ENCODE results near the gene PEX5L. TPM values are rescaled to one million over a fixed set of nuclear protein-coding genes. Genes with fewer than 3 reads are reported as not detected.

PEX5L gene
- total and polyA plus RNA-seq, 10 of the 15 experiments (the other 5 are each of a cell fraction or from before 2014, with no cell fraction given) = 0.11 to 17.0 (median 0.50) TPM

- TF ChIP-seq ZNF687 (IDR thresholded peaks at IDR 0.05) (no peak), FOXM1 (IDR thresholded peaks at IDR 0.05; ENCODE audit: low read depth, low read length) (0 out of 2 replicates have a peak, but pooled peaks have one; percentile 8), TCF7 (IDR thresholded peaks at IDR 0.05; ENCODE audit: borderline replicate concordance) (peak; percentile 68; the same call in 1 of the 2 replicates), CBX3 (IDR thresholded peaks at IDR 0.05; ENCODE audit: borderline replicate concordance, low read depth) (no peak), LARP7 (IDR thresholded peaks at IDR 0.05) (no peak)
These were observed 176.2 kb downstream of the PEX5L start (continued) for GRCh38 chr3:179860275-179861107.

- Histone ChIP-seq H3K9ac (ENCODE audit: control insufficient read depth, insufficient read depth, low read length) (no peak overlapping the region), H3K79me2 (ENCODE audit: control insufficient read depth, insufficient read depth, low read length) (no peaks in the 10 kb centered on the region), H3K4me3 (no peak overlapping the region), H3K4me2 (ENCODE audit: control insufficient read depth, insufficient read depth) (no peak overlapping the region), H4K20me1 (ENCODE audit: control insufficient read depth, insufficient read depth) (no peaks in the 10 kb centered on the region), H2AFZ (ENCODE audit: control insufficient read depth, low read depth, low read length) (no peak overlapping the region), H3K27me3 (replicated peaks in 1 of 2; ENCODE audit: control insufficient read depth in 2 of 2, insufficient read depth in 2 of 2, low read length in 1 of 2) (no peaks in the 10 kb centered on the region), H3K27ac (ENCODE audit: control insufficient read depth, insufficient read depth) (no peak overlapping the region), H3K36me3 (ENCODE audit: control insufficient read depth in 2 of 2, insufficient read depth in 2 of 2, low read length in 1 of 2) (no peaks in the 10 kb centered on the region), H3K9me3 (replicated peaks; ENCODE audit: control insufficient read depth, insufficient read depth, low read length) (no peaks in the 10 kb centered on the region), H3K4me1 (ENCODE audit: control insufficient read depth, insufficient read depth, low read length) (peaks cover 4% of the 10 kb centered on the region; the same call in 1 of the 2 replicates)
- CTCF ChIA-PET = interaction anchor here (1.1 to 3.5 kb wide), 6 partner anchors 20 to 742 kb away, joined by 3 to 18 read pairs (median 7); no protein-coding TSS in a partner anchor
- POLR2A ChIA-PET = interaction anchor here (0.6 kb wide), 1 partner anchor 751 kb away, joined by 4 read pairs; no protein-coding TSS in a partner anchor
- DNase-seq (ENCODE audit: low read depth, low spot score) = no peak
- RAD21 ChIA-PET (ENCODE audit: unreplicated experiment) = interaction anchor here (0.9 to 2.8 kb wide), 7 partner anchors 26 to 742 kb away, joined by 3 to 31 read pairs (median 6); no protein-coding TSS in a partner anchor
- intact Hi-C loops (cut with micrococcal nuclease; ENCODE audit: unreplicated experiment) = no loop called here
- ATAC-seq = peak; percentile 65
- in situ Hi-C loops (cut with MboI) = no loop called here
- SMC1A ChIA-PET (ENCODE audit: uncharacterized antibody, unreplicated experiment) = interaction anchor here (0.7 to 2.8 kb wide), 12 partner anchors 15 to 429 kb away, joined by 3 to 23 read pairs (median 4); no protein-coding TSS in a partner anchor
- 23% methylated on average over 2 of the region's 2 CpGs for WGBS (ENCODE audit: insufficient coverage, insufficient replicate concordance, low lambda C conversion rate, missing lambda C conversion rate)
- FAIRE-seq = no peak
- no TSS peak for BruUV-seq (replicated peaks)
- TF ChIP-seq NFYB (IDR thresholded peaks at IDR 0.05; ENCODE audit: insufficient read depth, low read depth, low read length) (no peak), MXI1 (IDR thresholded peaks at IDR 0.05; ENCODE audit: low read depth, low read length) (no peak), TCF12 (IDR thresholded peaks at IDR 0.05; ENCODE audit: low read depth, low read length) (no peak), WRNIP1 (IDR thresholded peaks at IDR 0.05; ENCODE audit: borderline replicate concordance, low read depth, low read length) (no peak), JUND (IDR thresholded peaks at IDR 0.05; ENCODE audit: low read depth, low read length) (no peak), SPI1 (IDR thresholded peaks at IDR 0.05; ENCODE audit: borderline replicate concordance, insufficient read depth, low read depth, low read length) (no peak), PAX5 (IDR thresholded peaks at IDR 0.05; ENCODE audit: borderline replicate concordance, low read depth, low read length) (peak; percentile 19; the same call in 1 of the 2 replicates), SUPT20H (IDR thresholded peaks at IDR 0.05; ENCODE audit: borderline replicate concordance, control insufficient read depth, low read depth, low read length) (no peak), NR2F1 (conservative IDR thresholded peaks at IDR 0.05) (peak; percentile 39; the same call in 1 of the 2 replicates), FOXM1 (IDR thresholded peaks at IDR 0.05; ENCODE audit: low read depth, low read length) (no peak), E4F1 (IDR thresholded peaks at IDR 0.05; ENCODE audit: borderline replicate concordance, partially characterized antibody) (no peak)
These were observed 183.6 kb downstream of the PEX5L start for GRCh38 chr3:179853176-179853575.
